Mucosa of stomach (tissue), 1 donor: ENCODE measurements around the gene PRICKLE2.

Experiments
- H3K27me3 ChIP-seq: one replicate; pipeline ENCODE4 v1.7.0; 2013; ENCODE audit warnings: mild to moderate bottlenecking, low read length; ENCODE audit not compliant: control insufficient read depth, insufficient read depth
- H3K36me3 ChIP-seq: one replicate; pipeline ENCODE4 v1.7.0; 2013; ENCODE audit warnings: low read length; ENCODE audit not compliant: control insufficient read depth, insufficient read depth
- H3K4me1 ChIP-seq: one replicate; pipeline ENCODE4 v1.7.0; 2013; ENCODE audit warnings: mild to moderate bottlenecking, low read length; ENCODE audit not compliant: control insufficient read depth, insufficient read depth
- H3K4me3 ChIP-seq: one replicate; pipeline ENCODE4 v1.7.0; 2013; ENCODE audit warnings: low read length
- H3K9ac ChIP-seq: one replicate; pipeline ENCODE4 v1.7.0; 2013; ENCODE audit warnings: mild to moderate bottlenecking, low read length, moderate library complexity
- H3K9me3 ChIP-seq: one replicate; pipeline ENCODE4 v1.7.0; 2013; ENCODE audit warnings: mild to moderate bottlenecking, low read length, moderate library complexity; ENCODE audit not compliant: control insufficient read depth
- donor health status: Pancreatic carcinoma.

The PRICKLE2 gene

GRCh38 chr3:64129106-64129505 is 96.2 kb downstream of the PRICKLE2 start:
- no peaks in the 10 kb centered on the region for H3K27me3 ChIP-seq
- H3K4me1 ChIP-seq, result no peaks in the 10 kb centered on the region
- no peaks in the 10 kb centered on the region for H3K36me3 ChIP-seq

GRCh38 chr3:64125561-64125960 is 99.7 kb downstream of the PRICKLE2 start:
- Histone ChIP-seq H3K4me3 (no peak overlapping the region), H3K36me3 (no peaks in the 10 kb centered on the region), H3K9ac (no peak overlapping the region), H3K27me3 (no peaks in the 10 kb centered on the region), H3K9me3 (no peaks in the 10 kb centered on the region), H3K4me1 (no peaks in the 10 kb centered on the region)

More at GRCh38 chr3:64129106-64129505, 96.2 kb downstream of the PRICKLE2 start:
- no peak overlapping the region for H3K9ac ChIP-seq
- H3K9me3 ChIP-seq, result no peaks in the 10 kb centered on the region
- no peak overlapping the region for H3K4me3 ChIP-seq

DNA sequence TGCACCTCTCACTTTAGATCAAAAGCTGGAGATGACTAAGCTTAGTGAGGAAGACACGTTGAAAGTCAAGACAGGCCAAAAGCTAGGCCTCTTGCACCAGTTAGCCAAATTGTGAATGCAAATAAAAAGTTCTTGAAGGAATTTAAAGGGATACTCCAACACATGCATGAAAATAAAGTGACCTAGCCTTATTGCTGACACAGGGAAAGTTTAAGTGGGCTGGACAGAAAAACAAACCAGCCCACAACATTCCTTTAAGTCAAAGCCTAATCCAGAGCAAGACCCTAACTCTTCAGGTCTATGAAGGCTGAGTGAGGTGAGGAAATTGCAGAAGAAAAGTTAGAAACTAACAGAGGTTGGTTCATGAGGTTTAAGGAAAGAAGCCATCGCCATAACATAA is 101.3 kb downstream of the PRICKLE2 start:
- H3K4me1 ChIP-seq, result no peaks in the 10 kb centered on the region
- no peaks in the 10 kb centered on the region for H3K27me3 ChIP-seq
- H3K9me3 ChIP-seq, result no peaks in the 10 kb centered on the region
- H3K9ac ChIP-seq, result no peak overlapping the region
- H3K36me3 ChIP-seq, result no peaks in the 10 kb centered on the region
- H3K4me3 ChIP-seq, result no peak overlapping the region

DNA sequence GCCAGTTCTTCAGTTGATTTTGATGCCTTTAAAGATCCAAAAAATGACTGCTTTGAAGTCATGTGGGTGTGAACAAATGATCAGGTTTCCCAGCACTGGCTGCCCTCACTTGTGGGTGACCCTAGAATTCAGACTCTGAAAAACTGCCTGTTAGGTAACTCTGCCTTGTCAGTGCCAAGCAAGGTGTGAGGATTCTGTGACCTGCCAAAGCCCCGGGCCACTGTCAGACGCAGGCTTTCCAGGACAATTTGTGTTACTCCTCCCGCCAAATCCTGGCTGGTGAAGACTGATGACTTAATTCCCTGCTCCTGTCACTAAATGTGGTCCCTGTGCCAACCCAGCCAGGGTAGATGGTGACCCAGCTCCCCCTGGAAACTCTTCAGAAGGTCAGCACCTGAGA is 102.8 kb downstream of the PRICKLE2 start:
- no peak overlapping the region for H3K4me3 ChIP-seq
- H3K9ac ChIP-seq, result no peak overlapping the region
- no peaks in the 10 kb centered on the region for H3K36me3 ChIP-seq
- H3K27me3 ChIP-seq, result no peaks in the 10 kb centered on the region
- H3K9me3 ChIP-seq, result no peaks in the 10 kb centered on the region
- H3K4me1 ChIP-seq, result no peaks in the 10 kb centered on the region

DNA sequence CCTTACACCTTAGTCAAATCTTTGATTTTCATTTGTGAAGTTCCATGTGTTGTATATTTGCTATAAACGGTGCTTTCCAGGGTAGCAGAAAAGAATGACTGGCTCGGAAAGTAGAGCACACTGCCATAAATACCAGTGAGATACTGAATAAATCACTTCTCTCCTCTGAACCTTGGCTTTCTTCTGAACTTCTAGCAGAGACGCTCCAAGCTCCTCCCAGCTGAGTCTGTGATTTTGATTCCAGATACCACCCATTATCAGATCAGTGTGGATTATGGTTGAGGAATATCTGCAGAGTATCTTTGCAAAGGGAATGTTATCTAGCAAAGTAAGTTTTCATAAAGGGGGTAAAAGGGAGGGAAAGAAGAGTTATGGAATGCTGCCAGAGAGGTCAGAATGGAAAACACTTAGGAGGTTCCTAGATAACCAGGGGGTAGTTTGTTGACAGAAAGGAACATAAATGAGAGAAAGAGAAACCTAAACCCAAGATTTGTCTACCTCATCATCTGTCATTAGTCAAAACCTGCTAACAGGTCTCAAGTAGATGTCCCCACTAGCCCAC is 103.4 kb downstream of the PRICKLE2 start:
- no peaks in the 10 kb centered on the region for H3K36me3 ChIP-seq
- H3K9ac ChIP-seq, result no peak overlapping the region
- no peaks in the 10 kb centered on the region for H3K4me1 ChIP-seq
- no peaks in the 10 kb centered on the region for H3K27me3 ChIP-seq
- no peaks in the 10 kb centered on the region for H3K9me3 ChIP-seq
- H3K4me3 ChIP-seq, result no peak overlapping the region

- H3K4me3 ChIP-seq, result no peak overlapping the region
- no peaks in the 10 kb centered on the region for H3K36me3 ChIP-seq
- H3K27me3 ChIP-seq, result no peaks in the 10 kb centered on the region
- H3K9me3 ChIP-seq, result no peaks in the 10 kb centered on the region
- no peak overlapping the region for H3K9ac ChIP-seq
- no peaks in the 10 kb centered on the region for H3K4me1 ChIP-seq
Measured at GRCh38 chr3:64120876-64121275, 104.4 kb downstream of the PRICKLE2 start.

GRCh38 chr3:64117483-64117882 is 107.8 kb downstream of the PRICKLE2 start:
- Histone ChIP-seq H3K27me3 (no peaks in the 10 kb centered on the region), H3K9me3 (no peaks in the 10 kb centered on the region), H3K9ac (no peak overlapping the region), H3K4me3 (no peak overlapping the region), H3K36me3 (no peaks in the 10 kb centered on the region), H3K4me1 (no peaks in the 10 kb centered on the region)

- H3K9ac ChIP-seq, result no peak overlapping the region
- H3K4me3 ChIP-seq, result no peak overlapping the region
- no peaks in the 10 kb centered on the region for H3K36me3 ChIP-seq
- H3K4me1 ChIP-seq, result no peaks in the 10 kb centered on the region
- H3K27me3 ChIP-seq, result no peaks in the 10 kb centered on the region
- H3K9me3 ChIP-seq, result no peaks in the 10 kb centered on the region
Measured at GRCh38 chr3:64114651-64115050, 110.6 kb downstream of the PRICKLE2 start.

GRCh38 chr3:64111872-64112271 is 113.4 kb downstream of the PRICKLE2 start:
- Histone ChIP-seq H3K4me1 (no peaks in the 10 kb centered on the region), H3K4me3 (no peak overlapping the region), H3K27me3 (no peaks in the 10 kb centered on the region), H3K9ac (no peak overlapping the region), H3K36me3 (no peaks in the 10 kb centered on the region), H3K9me3 (no peaks in the 10 kb centered on the region)

DNA sequence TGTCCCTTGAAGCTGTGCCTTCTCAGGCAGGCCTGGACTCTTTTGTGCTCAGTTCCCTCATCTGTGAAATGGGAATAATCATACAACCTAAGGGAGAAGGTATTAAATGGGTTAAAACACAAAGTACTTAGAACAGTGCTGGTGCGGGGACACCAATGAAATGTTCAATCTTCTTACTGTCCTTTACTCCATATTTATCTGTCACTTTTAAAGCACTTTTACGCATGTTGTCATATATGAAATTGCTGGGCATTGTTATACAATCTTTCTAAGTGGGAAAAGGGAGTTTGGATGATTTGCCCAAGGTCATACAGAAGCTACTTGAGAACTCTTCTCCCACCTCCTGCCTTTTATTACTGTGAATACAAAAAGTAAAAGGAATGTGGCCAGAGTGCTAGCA is 114.2 kb downstream of the PRICKLE2 start:
- H3K27me3 ChIP-seq, result no peaks in the 10 kb centered on the region
- H3K4me1 ChIP-seq, result no peaks in the 10 kb centered on the region
- H3K4me3 ChIP-seq, result no peak overlapping the region
- no peaks in the 10 kb centered on the region for H3K9me3 ChIP-seq
- H3K36me3 ChIP-seq, result no peaks in the 10 kb centered on the region
- no peak overlapping the region for H3K9ac ChIP-seq

DNA sequence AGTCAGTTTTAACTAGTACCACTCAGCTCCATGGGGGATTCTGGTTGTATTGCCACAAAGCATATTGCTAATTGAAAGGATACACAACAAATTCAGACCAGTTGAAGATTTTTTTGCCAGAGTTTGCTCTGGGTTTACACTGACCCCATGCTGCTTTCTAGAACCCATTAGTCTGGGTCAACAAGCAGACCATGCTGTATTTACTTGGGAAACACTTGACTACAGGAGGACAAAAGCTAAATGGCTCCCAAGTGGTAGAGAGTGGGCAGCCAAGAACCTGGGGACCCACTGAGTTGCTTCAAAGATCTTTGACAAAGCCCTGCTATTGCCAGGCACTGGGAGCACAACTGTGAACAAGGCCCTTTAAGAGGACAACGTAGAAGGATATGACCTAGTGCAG is 115.2 kb downstream of the PRICKLE2 start:
- Histone ChIP-seq H3K4me3 (no peak overlapping the region), H3K27me3 (no peaks in the 10 kb centered on the region), H3K4me1 (no peaks in the 10 kb centered on the region), H3K9ac (no peak overlapping the region), H3K9me3 (no peaks in the 10 kb centered on the region), H3K36me3 (no peaks in the 10 kb centered on the region)

- no peaks in the 10 kb centered on the region for H3K27me3 ChIP-seq
- no peaks in the 10 kb centered on the region for H3K4me1 ChIP-seq
- H3K9me3 ChIP-seq, result no peaks in the 10 kb centered on the region
- H3K36me3 ChIP-seq, result no peaks in the 10 kb centered on the region
- H3K9ac ChIP-seq, result no peak overlapping the region
- H3K4me3 ChIP-seq, result no peak overlapping the region
Measured at GRCh38 chr3:64109438-64109837, 115.8 kb downstream of the PRICKLE2 start.

GRCh38 chr3:64108784-64109317 is 116.4 kb downstream of the PRICKLE2 start:
- Histone ChIP-seq H3K9me3 (no peaks in the 10 kb centered on the region), H3K27me3 (no peaks in the 10 kb centered on the region), H3K9ac (no peak overlapping the region), H3K4me1 (no peaks in the 10 kb centered on the region), H3K36me3 (no peaks in the 10 kb centered on the region), H3K4me3 (no peak overlapping the region)
